Panc1 (cell line): ENCODE measurements around the gene BANF2.

Source experiments
- POLR2AphosphoS5 ChIP-seq: IDR thresholded peaks from 2 replicates; pipeline ENCODE4 v1.6.1; 2012; ENCODE audit warnings: mild to moderate bottlenecking, low read depth, low read length, moderate library complexity
- TCF7L2 ChIP-seq: IDR thresholded peaks from 2 replicates; pipeline ENCODE4 v1.6.1; 2011; ENCODE audit warnings: mild to moderate bottlenecking, low read depth, low read length, inconsistent platforms

DNA sequence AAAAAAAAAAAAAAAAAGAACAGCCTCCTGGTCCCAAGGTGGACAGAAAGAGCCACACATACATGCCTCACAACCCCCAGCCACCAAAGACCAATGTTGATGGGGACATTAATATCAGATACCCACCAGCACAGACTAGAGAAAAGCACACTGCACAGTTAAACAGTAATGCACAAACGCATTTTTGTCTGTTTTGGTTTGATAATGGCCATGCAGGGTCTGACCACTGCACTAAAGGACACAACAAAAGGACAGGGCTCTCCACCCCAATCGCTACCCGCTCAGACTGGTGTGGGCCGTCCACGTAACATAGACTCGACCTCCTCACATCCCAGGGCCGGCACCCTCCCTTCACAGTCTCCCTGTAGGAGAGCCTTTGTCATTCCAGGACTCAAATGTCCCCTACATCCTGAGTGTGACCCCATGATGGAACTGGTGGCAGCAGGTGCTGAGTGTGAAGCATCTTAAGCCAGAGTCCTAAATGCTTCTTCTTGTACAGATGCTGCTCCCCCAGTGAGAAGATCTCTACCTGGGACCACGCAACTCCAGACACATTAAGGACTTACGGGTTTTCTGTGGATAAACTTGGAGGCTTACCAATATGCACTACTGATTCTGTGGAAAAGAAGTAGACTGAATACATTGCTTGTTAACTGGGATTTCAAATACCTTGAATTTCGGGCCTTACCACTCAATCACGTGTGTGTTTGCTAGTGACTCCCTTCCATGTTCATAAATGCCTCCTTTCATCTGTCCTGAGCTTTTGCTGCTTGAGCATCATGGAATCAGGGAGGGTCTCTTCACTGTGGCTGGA is 45.7 kb upstream of the BANF2 start:
- TF ChIP-seq TCF7L2 (no peak), POLR2AphosphoS5 (no peak)
